Osteoblast (primary cell): ENCODE data around the gene MRPS18A. TPM values are rescaled to one million over a fixed set of nuclear protein-coding genes. Genes with fewer than 3 reads are reported as not detected.

Experiments used
- DNase-seq: peaks from one replicate; pipeline ENCODE4 v3.0.0; 2011; ENCODE audit warnings: low spot score, mixed read lengths; ENCODE audit not compliant: insufficient read length; ENCODE audit errors: missing footprints
- H2AFZ ChIP-seq: 2 replicates; pipeline ENCODE4 v1.6.0; 2011; ENCODE audit warnings: mild to moderate bottlenecking, low read length
- H3K27ac ChIP-seq: 2 replicates; pipeline ENCODE4 v1.5.1; 2011; ENCODE audit warnings: mild to moderate bottlenecking, low read depth, low read length, moderate library complexity
- H3K27me3 ChIP-seq: 2 replicates; pipeline ENCODE4 v1.6.0; 2012; ENCODE audit warnings: mild to moderate bottlenecking, control low read depth, inconsistent platforms, low read length, moderate library complexity; ENCODE audit not compliant: insufficient read depth
- H3K36me3 ChIP-seq: 2 replicates; pipeline ENCODE4 v1.5.1; 2011; ENCODE audit warnings: mild to moderate bottlenecking, low read length, control low read depth, moderate library complexity; ENCODE audit not compliant: insufficient read depth
- H3K4me1 ChIP-seq: 2 replicates; pipeline ENCODE4 v1.5.1; 2011; ENCODE audit warnings: mild to moderate bottlenecking, low read length, control low read depth, moderate library complexity; ENCODE audit not compliant: insufficient read depth
- H3K4me2 ChIP-seq: 2 replicates; pipeline ENCODE4 v1.6.0; 2011; ENCODE audit warnings: mild to moderate bottlenecking, low read length; ENCODE audit not compliant: insufficient read depth
- H3K4me3 ChIP-seq: fragments of 200-600 bp; sonication (generic); 3 replicates; pipeline ENCODE4 v1.5.1; 2012; ENCODE audit warnings: mild to moderate bottlenecking, low read length, inconsistent platforms; ENCODE audit not compliant: insufficient read depth
- H3K79me2 ChIP-seq: 2 replicates; pipeline ENCODE4 v1.6.0; 2012; ENCODE audit warnings: mild to moderate bottlenecking, low read length, control low read depth, inconsistent platforms; ENCODE audit not compliant: insufficient read depth
- H3K9me3 ChIP-seq: 2 replicates; pipeline ENCODE4 v1.5.1; 2011; ENCODE audit warnings: low read depth, low read length, control low read depth
- H4K20me1 ChIP-seq: 2 replicates; pipeline ENCODE4 v1.6.0; 2012; ENCODE audit warnings: mild to moderate bottlenecking, low read length, control low read depth; ENCODE audit not compliant: insufficient read depth
- total RNA-seq: library from RNA; depleted of rRNA; stranded (reverse); fragments of >200 nt; gene quantifications from 2 replicates; pipeline ENCODE4 v1.2.3, GENCODE V29; 2012
- TF ChIP-seq, protein P1 (sequence below): IDR thresholded peaks from 2 replicates; pipeline ENCODE4 v1.5.1; 2011; ENCODE audit warnings: mild to moderate bottlenecking, low read depth, low read length, moderate library complexity; ENCODE audit errors: extremely low read depth

The MRPS18A gene
- total RNA-seq: 27.5 and 30.4 TPM in 2 replicates

DNA sequence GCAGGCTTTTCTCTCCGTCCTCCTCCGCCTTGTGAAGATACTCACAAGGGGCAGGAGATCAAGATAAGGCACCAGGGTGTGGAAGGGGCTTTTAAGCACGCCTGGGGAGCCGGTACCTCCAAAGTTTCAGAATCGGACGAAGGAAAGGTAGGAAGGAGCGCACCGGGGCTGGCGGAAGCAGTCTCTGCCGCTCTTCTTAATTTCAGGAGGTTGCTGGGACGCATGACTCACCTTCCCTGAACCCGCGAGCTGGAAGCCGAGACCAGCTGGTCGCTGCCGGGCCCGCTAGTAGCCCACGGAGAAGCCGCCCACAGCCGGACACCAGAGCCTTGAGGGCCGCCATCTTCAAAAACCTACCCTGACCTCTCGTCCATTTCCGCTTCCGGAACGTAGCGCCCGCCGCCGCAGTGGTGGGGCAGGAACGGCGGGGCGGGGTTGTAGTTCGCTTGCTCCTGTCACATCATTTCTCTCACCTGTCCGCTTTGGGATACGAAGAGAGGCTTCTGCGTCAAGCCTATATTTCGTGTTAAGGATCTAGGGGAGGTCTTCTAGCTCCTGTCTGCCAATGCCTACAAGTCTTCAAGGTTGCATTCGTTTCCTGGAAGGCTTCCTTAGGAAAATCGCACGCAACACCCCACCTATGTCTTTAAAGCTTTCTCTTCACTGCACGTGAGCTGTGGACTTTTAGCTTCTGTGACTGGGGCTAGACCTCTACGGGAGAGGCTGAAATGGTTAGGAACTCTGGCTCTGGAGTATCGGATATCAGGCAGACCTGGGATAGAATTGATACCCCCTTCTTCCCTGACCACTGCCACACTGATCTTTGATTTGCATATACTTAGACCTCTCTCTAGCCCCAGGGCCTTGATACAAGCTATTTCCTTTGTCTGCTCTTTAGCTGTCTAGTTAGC is at the start of gene MRPS18A:
Gene MRPS18A (minus strand): TSS at position 355 of the 911 bp plus-strand sequence. CDS start 12 bp downstream, at position 343.
- TF ChIP-seq, protein P1, sequence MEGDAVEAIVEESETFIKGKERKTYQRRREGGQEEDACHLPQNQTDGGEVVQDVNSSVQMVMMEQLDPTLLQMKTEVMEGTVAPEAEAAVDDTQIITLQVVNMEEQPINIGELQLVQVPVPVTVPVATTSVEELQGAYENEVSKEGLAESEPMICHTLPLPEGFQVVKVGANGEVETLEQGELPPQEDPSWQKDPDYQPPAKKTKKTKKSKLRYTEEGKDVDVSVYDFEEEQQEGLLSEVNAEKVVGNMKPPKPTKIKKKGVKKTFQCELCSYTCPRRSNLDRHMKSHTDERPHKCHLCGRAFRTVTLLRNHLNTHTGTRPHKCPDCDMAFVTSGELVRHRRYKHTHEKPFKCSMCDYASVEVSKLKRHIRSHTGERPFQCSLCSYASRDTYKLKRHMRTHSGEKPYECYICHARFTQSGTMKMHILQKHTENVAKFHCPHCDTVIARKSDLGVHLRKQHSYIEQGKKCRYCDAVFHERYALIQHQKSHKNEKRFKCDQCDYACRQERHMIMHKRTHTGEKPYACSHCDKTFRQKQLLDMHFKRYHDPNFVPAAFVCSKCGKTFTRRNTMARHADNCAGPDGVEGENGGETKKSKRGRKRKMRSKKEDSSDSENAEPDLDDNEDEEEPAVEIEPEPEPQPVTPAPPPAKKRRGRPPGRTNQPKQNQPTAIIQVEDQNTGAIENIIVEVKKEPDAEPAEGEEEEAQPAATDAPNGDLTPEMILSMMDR: no peak
- H3K4me2 ChIP-seq: peak within 1 kb of the TSS; percentile 93

DNA sequence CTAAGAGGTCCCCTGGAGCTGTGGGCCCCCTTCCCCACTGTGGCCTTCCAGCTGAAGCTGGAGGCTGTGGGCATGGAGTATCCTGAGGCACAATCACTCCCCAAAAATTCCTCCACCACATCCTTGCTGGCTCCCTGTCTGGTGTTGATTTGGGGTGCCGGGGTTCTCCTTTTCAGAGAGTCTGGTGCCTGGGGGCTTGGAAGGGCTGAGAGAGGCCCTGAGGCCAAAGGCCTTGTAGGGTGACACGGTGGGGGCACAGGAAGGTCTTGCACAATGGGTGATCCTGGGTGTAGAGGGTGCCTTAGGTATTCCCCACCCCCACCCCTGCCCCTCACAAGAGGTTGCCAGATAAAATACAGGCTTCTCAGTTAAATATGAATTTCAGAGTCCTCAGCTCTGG is 49.3 kb upstream of the MRPS18A start:
- Histone ChIP-seq H3K9me3 (no peaks in the 10 kb centered on the region), H3K4me3 (no peak overlapping the region), H3K27ac (no peak overlapping the region), H3K27me3 (no peaks in the 10 kb centered on the region), H2AFZ (no peak overlapping the region), H3K4me1 (no peaks in the 10 kb centered on the region), H3K4me2 (no peak overlapping the region), H3K79me2 (no peaks in the 10 kb centered on the region), H3K36me3 (no peaks in the 10 kb centered on the region), H4K20me1 (no peaks in the 10 kb centered on the region)
- no peak for DNase-seq
- TF ChIP-seq, protein P1: no peak

More for the DNA sequence above, at the start of gene MRPS18A:
- peak within 1 kb of the TSS; percentile 83 for H3K4me3 ChIP-seq
- no peaks in the 10 kb centered on the region for H3K36me3 ChIP-seq
- peak within 1 kb of the TSS; percentile 73 for H3K27ac ChIP-seq
- H3K4me1 ChIP-seq: peaks cover 12% of the 10 kb centered on the region
- H2AFZ ChIP-seq: peak within 1 kb of the TSS; percentile 95
- H3K79me2 ChIP-seq: peaks cover 54% of the 10 kb centered on the region
- no peaks in the 10 kb centered on the region for H3K9me3 ChIP-seq
- H3K27me3 ChIP-seq: no peaks in the 10 kb centered on the region
- H4K20me1 ChIP-seq: peaks cover 24% of the 10 kb centered on the region
- DNase-seq: peak; percentile 91

DNA sequence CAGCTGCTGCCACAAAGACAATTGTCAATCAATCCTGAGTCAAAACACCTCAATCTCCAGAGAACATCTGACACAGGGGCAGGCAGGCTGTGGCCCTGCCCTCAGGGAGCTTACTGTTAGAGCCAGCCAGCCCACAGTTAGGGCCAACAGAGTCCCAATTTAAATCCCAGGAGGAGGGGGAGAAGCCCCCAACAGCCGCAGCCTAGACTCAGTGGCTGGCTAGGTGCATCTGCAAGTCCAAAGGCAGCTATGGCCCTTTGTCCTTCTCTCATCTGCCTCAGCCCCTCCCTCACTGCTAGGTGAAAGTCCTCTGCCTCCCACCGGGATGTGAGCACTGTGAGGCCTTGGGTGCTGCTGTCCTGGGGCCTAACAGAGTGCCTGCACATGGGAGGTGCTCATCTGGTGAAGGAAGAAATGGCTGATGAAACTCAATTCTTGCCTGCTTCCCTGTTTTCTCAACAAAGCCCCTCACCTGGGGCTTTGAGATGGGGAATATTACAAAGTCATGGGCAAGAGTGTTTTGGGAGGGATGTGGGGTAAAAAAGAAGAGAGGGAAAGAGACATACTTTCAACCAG is 48.7 kb upstream of the MRPS18A start:
- H3K36me3 ChIP-seq: no peaks in the 10 kb centered on the region
- no peaks in the 10 kb centered on the region for H4K20me1 ChIP-seq
- no peak overlapping the region for H3K4me3 ChIP-seq
- H3K4me1 ChIP-seq: no peaks in the 10 kb centered on the region
- H3K4me2 ChIP-seq: no peak overlapping the region
- H3K9me3 ChIP-seq: no peaks in the 10 kb centered on the region
- H2AFZ ChIP-seq: no peak overlapping the region
- TF ChIP-seq, protein P1: no peak
- no peak overlapping the region for H3K27ac ChIP-seq
- no peaks in the 10 kb centered on the region for H3K79me2 ChIP-seq
- H3K27me3 ChIP-seq: no peaks in the 10 kb centered on the region
- DNase-seq: no peak

DNA sequence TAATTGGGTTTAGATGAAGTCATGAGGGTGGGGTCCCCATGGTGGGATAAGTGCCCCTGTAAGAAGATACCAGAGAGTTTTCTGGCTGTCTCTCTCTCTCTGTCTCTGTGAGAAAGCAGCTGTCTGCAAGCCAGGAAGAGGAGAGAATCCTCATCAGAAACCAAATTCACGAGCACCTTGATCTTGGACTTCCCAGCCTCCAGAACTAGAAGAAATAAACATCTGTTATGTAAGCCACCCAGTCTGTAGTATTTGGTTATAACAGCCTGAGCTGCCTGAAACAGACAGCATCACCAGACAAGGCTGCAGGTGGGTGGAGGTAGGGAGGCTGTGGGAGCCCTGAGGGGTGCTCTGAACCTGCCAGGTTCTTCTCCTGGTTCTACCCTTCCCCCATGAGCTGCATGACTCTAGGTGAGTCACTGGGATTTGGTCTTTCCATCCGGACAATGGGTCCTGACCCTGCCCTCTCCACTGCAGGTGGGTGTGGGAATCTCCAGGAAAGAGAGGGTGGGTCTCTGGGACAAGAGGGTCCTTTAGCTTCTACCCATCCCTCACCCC is 48.1 kb upstream of the MRPS18A start:
- Histone ChIP-seq H3K27ac (no peak overlapping the region), H3K4me1 (no peaks in the 10 kb centered on the region), H3K27me3 (no peaks in the 10 kb centered on the region), H3K9me3 (no peaks in the 10 kb centered on the region), H3K4me2 (no peak overlapping the region), H4K20me1 (no peaks in the 10 kb centered on the region), H3K4me3 (no peak overlapping the region), H2AFZ (no peak overlapping the region), H3K79me2 (no peaks in the 10 kb centered on the region), H3K36me3 (no peaks in the 10 kb centered on the region)
- TF ChIP-seq, protein P1: no peak
- DNase-seq: no peak
